ENCODE measurements around the gene SPTLC2. TPM values are rescaled to one million over a fixed set of nuclear protein-coding genes. Genes with fewer than 3 reads are reported as not detected.
A peak's percentile ranks its signal among the peaks of the same experiment; 100 is the strongest.
"Not testable (repeated sequence)": the region's sequence is repeated elsewhere in the genome, so short reads cannot be mapped to it uniquely, and the experiment has no call there.

The SPTLC2 gene
- total RNA-seq, 1 donor from 2014 or later = 63.6 TPM

DNA sequence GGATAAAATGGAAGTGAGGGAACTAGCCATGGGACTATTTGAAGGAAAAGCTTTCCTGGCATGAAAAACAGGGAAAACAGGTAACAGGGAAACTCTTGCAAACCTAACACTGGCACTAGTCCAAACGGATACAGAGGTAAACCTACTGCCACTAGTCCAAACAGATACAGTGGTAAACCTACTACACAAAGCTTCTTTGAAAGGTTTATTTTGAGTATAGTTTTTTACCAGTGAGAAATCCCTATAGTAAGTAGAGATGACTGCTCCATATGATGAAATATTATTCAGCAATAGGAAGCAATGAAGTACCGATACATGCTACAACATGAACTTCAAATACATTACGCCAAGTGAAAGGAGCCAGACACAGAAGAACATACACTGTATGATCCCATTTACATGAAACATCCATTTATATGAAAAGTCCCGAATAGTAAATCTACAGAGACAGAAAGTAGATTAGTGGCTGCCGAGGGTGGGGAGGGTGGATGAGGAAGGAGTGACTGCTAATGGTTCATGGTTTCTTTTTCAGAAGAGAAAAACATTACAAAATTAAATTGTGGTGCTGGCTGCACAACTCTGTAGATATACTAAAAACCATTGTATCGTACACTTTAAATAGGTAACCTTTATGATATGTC is 25.5 kb downstream of the SPTLC2 start:
- Mint-ChIP-seq H3K4me1 (ENCODE audit: unreplicated experiment) (peaks cover 36% of the 10 kb centered on the region), H3K4me3 (ENCODE audit: unreplicated experiment) (no peak overlapping the region), H3K27me3 (ENCODE audit: unreplicated experiment) (no peaks in the 10 kb centered on the region), H3K9me3 (ENCODE audit: unreplicated experiment) (no peaks in the 10 kb centered on the region), H3K27ac (ENCODE audit: unreplicated experiment) (peak overlapping the region; percentile 17), H3K36me3 (ENCODE audit: low read depth, unreplicated experiment) (peaks cover 21% of the 10 kb centered on the region)
- no peak for DNase-seq (ENCODE audit: low spot score)
- TF ChIP-seq, protein P1, sequence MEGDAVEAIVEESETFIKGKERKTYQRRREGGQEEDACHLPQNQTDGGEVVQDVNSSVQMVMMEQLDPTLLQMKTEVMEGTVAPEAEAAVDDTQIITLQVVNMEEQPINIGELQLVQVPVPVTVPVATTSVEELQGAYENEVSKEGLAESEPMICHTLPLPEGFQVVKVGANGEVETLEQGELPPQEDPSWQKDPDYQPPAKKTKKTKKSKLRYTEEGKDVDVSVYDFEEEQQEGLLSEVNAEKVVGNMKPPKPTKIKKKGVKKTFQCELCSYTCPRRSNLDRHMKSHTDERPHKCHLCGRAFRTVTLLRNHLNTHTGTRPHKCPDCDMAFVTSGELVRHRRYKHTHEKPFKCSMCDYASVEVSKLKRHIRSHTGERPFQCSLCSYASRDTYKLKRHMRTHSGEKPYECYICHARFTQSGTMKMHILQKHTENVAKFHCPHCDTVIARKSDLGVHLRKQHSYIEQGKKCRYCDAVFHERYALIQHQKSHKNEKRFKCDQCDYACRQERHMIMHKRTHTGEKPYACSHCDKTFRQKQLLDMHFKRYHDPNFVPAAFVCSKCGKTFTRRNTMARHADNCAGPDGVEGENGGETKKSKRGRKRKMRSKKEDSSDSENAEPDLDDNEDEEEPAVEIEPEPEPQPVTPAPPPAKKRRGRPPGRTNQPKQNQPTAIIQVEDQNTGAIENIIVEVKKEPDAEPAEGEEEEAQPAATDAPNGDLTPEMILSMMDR (IDR thresholded peaks at IDR 0.05; ENCODE audit: unreplicated experiment) = no peak

DNA sequence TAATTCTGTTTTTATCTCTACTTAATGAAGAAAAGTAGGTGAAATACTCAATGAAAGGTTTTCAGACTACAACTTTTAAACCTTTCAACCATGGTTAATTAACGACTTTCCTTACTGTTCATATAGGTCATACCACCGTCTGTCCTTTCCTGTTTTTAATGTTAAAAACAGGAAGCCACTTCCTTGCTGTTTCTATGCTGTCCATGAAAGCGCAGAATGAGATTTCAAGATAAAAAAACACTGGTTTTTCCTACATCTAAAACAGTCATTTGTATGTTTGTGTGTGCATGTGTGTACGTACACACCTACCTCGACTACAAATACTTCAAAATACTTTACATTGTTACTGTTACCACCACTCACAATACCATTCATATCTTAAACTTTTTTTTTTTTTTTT is 27.3 kb downstream of the SPTLC2 start:
- H3K36me3 Mint-ChIP-seq (ENCODE audit: low read depth, unreplicated experiment) = peaks cover 8% of the 10 kb centered on the region
- peak overlapping the region; percentile 86 for H3K27ac Mint-ChIP-seq (ENCODE audit: unreplicated experiment)
- H3K27me3 Mint-ChIP-seq (ENCODE audit: unreplicated experiment) = no peaks in the 10 kb centered on the region
- H3K4me3 Mint-ChIP-seq (ENCODE audit: unreplicated experiment) = no peak overlapping the region
- H3K9me3 Mint-ChIP-seq (ENCODE audit: unreplicated experiment) = no peaks in the 10 kb centered on the region
- DNase-seq (ENCODE audit: low spot score) = no peak
- TF ChIP-seq, protein P1 (IDR thresholded peaks at IDR 0.05; ENCODE audit: unreplicated experiment) = no peak
- H3K4me1 Mint-ChIP-seq (ENCODE audit: unreplicated experiment) = peaks cover 33% of the 10 kb centered on the region

DNA sequence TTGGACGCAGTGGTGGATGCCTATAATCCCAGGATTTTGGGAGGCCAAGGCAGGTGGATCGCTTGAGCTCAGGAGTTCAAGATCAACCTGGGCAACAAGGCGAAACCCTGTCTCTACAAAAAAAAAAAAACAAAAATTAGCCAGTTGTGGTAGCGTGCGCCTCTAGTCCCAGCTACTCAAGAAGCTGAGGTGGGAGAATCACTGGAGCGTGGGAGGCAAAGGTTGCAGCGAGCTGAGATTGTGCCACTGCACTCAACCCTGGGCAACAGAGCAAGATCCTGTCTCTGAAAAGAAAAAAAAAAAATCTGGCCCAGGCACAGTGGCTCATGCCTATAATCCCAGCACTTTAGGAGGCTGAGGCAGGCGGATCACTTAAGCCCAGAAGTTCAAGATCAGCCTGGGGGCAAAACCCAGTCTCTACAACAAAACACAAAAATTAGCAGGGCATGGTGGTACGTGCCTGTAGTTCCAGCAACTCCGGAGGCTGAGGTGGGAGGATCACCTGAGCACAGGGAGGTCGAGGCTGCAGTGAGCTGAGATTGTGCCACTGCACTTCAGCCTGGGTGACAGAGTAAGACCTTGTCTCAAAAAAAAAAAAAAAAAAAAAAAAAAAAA is 27.9 kb downstream of the SPTLC2 start:
- not testable (repeated sequence) for H3K36me3 Mint-ChIP-seq (ENCODE audit: low read depth, unreplicated experiment); H3K9me3 Mint-ChIP-seq (ENCODE audit: unreplicated experiment); H3K4me3 Mint-ChIP-seq (ENCODE audit: unreplicated experiment); DNase-seq (ENCODE audit: low spot score); H3K27me3 Mint-ChIP-seq (ENCODE audit: unreplicated experiment)
- H3K4me1 Mint-ChIP-seq (ENCODE audit: unreplicated experiment) = peaks cover 31% of the 10 kb centered on the region
- peak overlapping the region; percentile 86 for H3K27ac Mint-ChIP-seq (ENCODE audit: unreplicated experiment)

DNA sequence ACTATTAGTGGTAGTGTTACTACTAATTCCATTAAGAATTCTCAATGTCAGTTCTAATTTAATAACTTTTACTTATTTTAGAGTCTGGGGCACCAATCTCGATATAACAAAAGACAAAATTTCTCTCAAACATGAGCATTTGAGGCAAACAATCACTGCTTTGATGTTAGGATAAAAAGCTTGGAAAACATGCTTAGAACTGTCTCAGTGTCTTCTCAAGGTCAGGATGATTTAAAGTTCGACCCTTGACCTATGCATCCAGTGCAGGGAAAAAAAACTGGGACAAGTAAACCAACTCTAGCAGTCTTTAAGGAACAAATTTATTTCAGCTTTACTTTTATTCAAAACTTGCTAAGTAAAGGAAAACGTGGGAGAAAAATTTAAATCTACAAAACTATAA is 31.1 kb downstream of the SPTLC2 start:
- H3K27ac Mint-ChIP-seq (ENCODE audit: unreplicated experiment) = no peak overlapping the region
- peaks cover 3% of the 10 kb centered on the region for H3K36me3 Mint-ChIP-seq (ENCODE audit: low read depth, unreplicated experiment)
- TF ChIP-seq, protein P1 (IDR thresholded peaks at IDR 0.05; ENCODE audit: unreplicated experiment) = no peak
- no peaks in the 10 kb centered on the region for H3K9me3 Mint-ChIP-seq (ENCODE audit: unreplicated experiment)
- DNase-seq (ENCODE audit: low spot score) = no peak
- no peak overlapping the region for H3K4me3 Mint-ChIP-seq (ENCODE audit: unreplicated experiment)
- no peaks in the 10 kb centered on the region for H3K27me3 Mint-ChIP-seq (ENCODE audit: unreplicated experiment)
- H3K4me1 Mint-ChIP-seq (ENCODE audit: unreplicated experiment) = peaks cover 36% of the 10 kb centered on the region

DNA sequence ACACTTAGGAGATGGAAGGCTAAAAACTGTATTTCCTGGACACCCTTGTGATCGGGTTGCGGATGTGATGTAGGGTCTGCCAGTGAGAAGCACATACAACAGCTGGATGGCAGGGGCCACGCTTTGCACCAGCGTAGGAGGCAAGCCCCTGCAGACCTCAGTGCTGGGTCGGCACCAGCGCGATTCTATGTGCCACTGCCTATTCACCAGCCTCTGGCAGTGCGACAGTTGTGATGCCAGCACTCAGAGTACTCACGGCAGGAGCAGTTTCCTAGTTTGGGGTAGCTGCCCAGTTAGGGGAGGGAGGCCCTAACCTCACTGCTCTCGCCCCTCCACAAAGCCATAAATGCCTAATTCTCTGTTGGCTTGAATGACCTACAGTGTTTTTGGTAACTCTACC is 31.6 kb downstream of the SPTLC2 start:
- Mint-ChIP-seq H3K36me3 (ENCODE audit: low read depth, unreplicated experiment) (peaks cover 3% of the 10 kb centered on the region), H3K4me3 (ENCODE audit: unreplicated experiment) (no peak overlapping the region), H3K27me3 (ENCODE audit: unreplicated experiment) (no peaks in the 10 kb centered on the region), H3K9me3 (ENCODE audit: unreplicated experiment) (no peaks in the 10 kb centered on the region), H3K4me1 (ENCODE audit: unreplicated experiment) (peaks cover 32% of the 10 kb centered on the region), H3K27ac (ENCODE audit: unreplicated experiment) (no peak overlapping the region)
- TF ChIP-seq, protein P1 (IDR thresholded peaks at IDR 0.05; ENCODE audit: unreplicated experiment) = no peak
- DNase-seq (ENCODE audit: low spot score) = no peak
